Measurements from ENCODE around the gene WWP2.

Gene WWP2

GRCh38 chr16:69927056-69927757 is 165.1 kb downstream of the WWP2 start:
- H3K4me2 ChIP-seq = peak overlapping the region; percentile 40 to 90 (median 65); a peak in 21 of 22 replicates
- peaks cover 17 to 83% (median 38%) of the 10 kb centered on the region in 11 experiments; a peak in 20 of 22 replicates for H3K36me3 ChIP-seq
- H3K9ac ChIP-seq = peak overlapping the region in 7 of 11 experiments; percentile 15 to 70 (median 52); a peak in 11 of 22 replicates
- TF ChIP-seq Cebpa-rat (IDR thresholded peaks at IDR 0.05) = no peak
- no peak overlapping the region for H3K4me3 ChIP-seq
- H3K9me3 ChIP-seq (replicated peaks in 1 of 11) = no peaks in the 10 kb centered on the region
- H3K4me1 ChIP-seq = peaks cover 14 to 81% (median 70%) of the 10 kb centered on the region in 10 experiments
- 0 out of 22 replicates have a peak, but pooled peaks cover 0 to 4% (median 0%) of the 10 kb centered on the region in 11 experiments for H3K27me3 ChIP-seq
- peak overlapping the region in 5 of 11 experiments; percentile 2 to 75 (median 66); a peak in 9 of 22 replicates for H3K27ac ChIP-seq
- H4K20me1 ChIP-seq = peaks cover 0 to 69% (median 0%) of the 10 kb centered on the region in 11 experiments; a peak in 10 of 22 replicates

- peaks cover 19 to 96% (median 55%) of the 10 kb centered on the region in 11 experiments; a peak in 20 of 22 replicates for H3K36me3 ChIP-seq
- H3K9me3 ChIP-seq (replicated peaks in 1 of 11) = no peaks in the 10 kb centered on the region
- peak overlapping the region in 2 of 11 experiments; percentile 7 to 68; a peak in 1 of 22 replicates for H3K9ac ChIP-seq
- peaks cover 0 to 80% (median 0%) of the 10 kb centered on the region in 11 experiments; a peak in 10 of 22 replicates for H4K20me1 ChIP-seq
- no peak for TF ChIP-seq Cebpa-rat (IDR thresholded peaks at IDR 0.05)
- H3K4me1 ChIP-seq = peaks cover 14 to 81% (median 71%) of the 10 kb centered on the region in 10 experiments
- H3K27ac ChIP-seq = 0 out of 22 replicates have a peak overlapping the region, but pooled peaks of 2 of the 11 experiments have one; percentile 18 to 75
- H3K4me2 ChIP-seq = peak overlapping the region in 6 of 11 experiments; percentile 11 to 89 (median 37); a peak in 6 of 22 replicates
- H3K27me3 ChIP-seq = 0 out of 22 replicates have a peak, but pooled peaks cover 0 to 4% (median 0%) of the 10 kb centered on the region in 11 experiments
- H3K4me3 ChIP-seq = no peak overlapping the region
These were observed 166.8 kb downstream of the WWP2 start for GRCh38 chr16:69928856-69929400.

GRCh38 chr16:69929480-69929879 is 167.3 kb downstream of the WWP2 start:
- H3K27me3 ChIP-seq = 0 out of 22 replicates have a peak, but pooled peaks cover 0 to 4% (median 0%) of the 10 kb centered on the region in 11 experiments
- no peak overlapping the region for H3K9ac ChIP-seq
- peaks cover 0 to 79% (median 0%) of the 10 kb centered on the region in 11 experiments; a peak in 10 of 22 replicates for H4K20me1 ChIP-seq
- H3K4me3 ChIP-seq = no peak overlapping the region
- peaks cover 14 to 81% (median 71%) of the 10 kb centered on the region in 10 experiments for H3K4me1 ChIP-seq
- 0 out of 22 replicates have a peak overlapping the region, but pooled peaks of 1 of the 11 experiments have one; percentile 75 for H3K27ac ChIP-seq
- TF ChIP-seq Cebpa-rat (IDR thresholded peaks at IDR 0.05) = no peak
- H3K4me2 ChIP-seq = peak overlapping the region in 4 of 11 experiments; percentile 30 to 89 (median 64); a peak in 8 of 22 replicates
- peaks cover 24 to 97% (median 60%) of the 10 kb centered on the region in 11 experiments; a peak in 20 of 22 replicates for H3K36me3 ChIP-seq
- no peaks in the 10 kb centered on the region for H3K9me3 ChIP-seq (replicated peaks in 1 of 11)

- no peak overlapping the region for H3K9ac ChIP-seq
These were observed 168.1 kb downstream of the WWP2 start for GRCh38 chr16:69930117-69930776.

GRCh38 chr16:69931631-69932030 is 169.5 kb downstream of the WWP2 start:
- Histone ChIP-seq H3K4me1 (peaks cover 9 to 81% (median 72%) of the 10 kb centered on the region in 10 experiments), H3K27ac (no peak overlapping the region), H3K9ac (no peak overlapping the region), H3K36me3 (peaks cover 35 to 99% (median 70%) of the 10 kb centered on the region in 11 experiments), H4K20me1 (peaks cover 0 to 82% (median 0%) of the 10 kb centered on the region in 11 experiments; a peak in 10 of 22 replicates), H3K9me3 (replicated peaks in 1 of 11) (no peaks in the 10 kb centered on the region), H3K4me2 (no peak overlapping the region), H3K4me3 (no peak overlapping the region), H3K27me3 (no peaks in the 10 kb centered on the region)
- TF ChIP-seq Cebpa-rat (IDR thresholded peaks at IDR 0.05) = no peak

More at GRCh38 chr16:69930117-69930776, 168.1 kb downstream of the WWP2 start:
- Histone ChIP-seq H3K27me3 (0 out of 22 replicates have a peak, but pooled peaks cover 0 to 2% (median 0%) of the 10 kb centered on the region in 11 experiments), H3K27ac (no peak overlapping the region), H3K9me3 (replicated peaks in 1 of 11) (no peaks in the 10 kb centered on the region), H3K4me3 (no peak overlapping the region), H3K4me1 (peaks cover 14 to 81% (median 73%) of the 10 kb centered on the region in 10 experiments), H4K20me1 (peaks cover 0 to 81% (median 0%) of the 10 kb centered on the region in 11 experiments; a peak in 10 of 22 replicates), H3K4me2 (peak overlapping the region in 4 of 11 experiments; percentile 30 to 89 (median 64); a peak in 6 of 22 replicates), H3K36me3 (peaks cover 31 to 99% (median 67%) of the 10 kb centered on the region in 11 experiments; a peak in 20 of 22 replicates)
- no peak for TF ChIP-seq Cebpa-rat (IDR thresholded peaks at IDR 0.05)

- Histone ChIP-seq H3K4me3 (no peak overlapping the region), H3K4me2 (peak overlapping the region in 8 of 11 experiments; percentile 17 to 73 (median 68); a peak in 17 of 22 replicates), H3K36me3 (peaks cover 41 to 99% (median 76%) of the 10 kb centered on the region in 11 experiments), H3K27ac (peak overlapping the region in 4 of 11 experiments; percentile 20 to 62 (median 44); a peak in 6 of 22 replicates), H4K20me1 (peaks cover 0 to 81% (median 0%) of the 10 kb centered on the region in 11 experiments; a peak in 10 of 22 replicates), H3K9ac (peak overlapping the region in 1 of 11 experiments; percentile 46; a peak in 1 of 22 replicates), H3K4me1 (peaks cover 3 to 81% (median 66%) of the 10 kb centered on the region in 10 experiments; a peak in 18 of 20 replicates), H3K9me3 (replicated peaks in 1 of 11) (no peaks in the 10 kb centered on the region), H3K27me3 (no peaks in the 10 kb centered on the region)
- no peak for TF ChIP-seq Cebpa-rat (IDR thresholded peaks at IDR 0.05)
These were observed 170.1 kb downstream of the WWP2 start for GRCh38 chr16:69932228-69932627.

- peak overlapping the region in 8 of 11 experiments; percentile 17 to 73 (median 68); a peak in 17 of 22 replicates for H3K4me2 ChIP-seq
- peaks cover 0 to 81% (median 59%) of the 10 kb centered on the region in 10 experiments; a peak in 15 of 20 replicates for H3K4me1 ChIP-seq
- peak overlapping the region in 2 of 11 experiments; percentile 4 to 46; a peak in 2 of 22 replicates for H3K9ac ChIP-seq
- H4K20me1 ChIP-seq = peaks cover 0 to 79% (median 0%) of the 10 kb centered on the region in 11 experiments; a peak in 8 of 22 replicates
- peak overlapping the region in 1 of 10 experiments; percentile 19; a peak in 1 of 20 replicates for H3K4me3 ChIP-seq
- H3K36me3 ChIP-seq = peaks cover 47 to 99% (median 82%) of the 10 kb centered on the region in 11 experiments
- H3K9me3 ChIP-seq (replicated peaks in 1 of 11) = no peaks in the 10 kb centered on the region
- no peaks in the 10 kb centered on the region for H3K27me3 ChIP-seq
- no peak for TF ChIP-seq Cebpa-rat (IDR thresholded peaks at IDR 0.05)
- H3K27ac ChIP-seq = peak overlapping the region in 4 of 11 experiments; percentile 20 to 62 (median 44); a peak in 8 of 22 replicates
These were observed 170.7 kb downstream of the WWP2 start for GRCh38 chr16:69932691-69933392.

Measured in BLaER1 treated with 17β-estradiol and CSF1 and Interleukin-3, amounts not matched to agents 10 nM and 100 nM (cell line).